Kidney (tissue), 14 donors: ENCODE results near the gene NCEH1. TPM values are rescaled to one million over a fixed set of nuclear protein-coding genes. Genes with fewer than 3 reads are reported as not detected.

ENCODE experiments used
- DNase-seq, 5 donors: peaks; one replicate each; pipeline ENCODE4 v3.0.0-alpha.2; 2013 to 2020
- FAIRE-seq: peaks from 2 replicates; lab custom pipeline; 2012; peaks lifted over from hg19 to GRCh38; lab: Jason Lieb, UNC
- H3K27ac ChIP-seq, 2 donors: one replicate each; pipeline ENCODE4 v1.7.0; 2013; ENCODE audit warnings: low read depth in 2 of 2, low read length in 2 of 2, inconsistent platforms in 1 of 2
- H3K27me3 ChIP-seq: one replicate; pipeline ENCODE4 v1.7.1; 2013; ENCODE audit warnings: low read length, inconsistent platforms; ENCODE audit not compliant: control insufficient read depth, insufficient read depth
- H3K36me3 ChIP-seq, 3 donors: one replicate each; pipeline versions ENCODE4 v1.7.0 to v1.7.1; 2013; ENCODE audit warnings: low read length in 3 of 3, control low read depth in 1 of 3, inconsistent platforms in 1 of 3; ENCODE audit not compliant: insufficient read depth in 3 of 3, control insufficient read depth in 2 of 3
- H3K4me1 ChIP-seq, 3 donors: one replicate each; pipeline versions ENCODE4 v1.7.0 to v1.7.1; 2013; ENCODE audit warnings: low read length in 3 of 3, inconsistent platforms in 1 of 3, low read depth in 1 of 3; ENCODE audit not compliant: control insufficient read depth in 2 of 3, insufficient read depth in 2 of 3
- H3K4me3 ChIP-seq, 3 donors: one replicate each; pipeline versions ENCODE4 v1.7.0 to v1.8.1; 2013; ENCODE audit warnings: low read length in 3 of 3, control low read depth in 1 of 3, inconsistent platforms in 1 of 3
- H3K9ac ChIP-seq, 3 donors: one replicate each; pipeline versions ENCODE4 v1.7.0 to v1.7.1; 2013; ENCODE audit warnings: low read length in 3 of 3, control low read depth in 1 of 3, inconsistent platforms in 1 of 3
- H3K9me3 ChIP-seq, 3 donors: one replicate each; pipeline versions ENCODE4 v1.7.0 to v1.7.1; 2013; ENCODE audit warnings: low read length in 3 of 3, control low read depth in 1 of 3, inconsistent platforms in 1 of 3; ENCODE audit not compliant: control insufficient read depth in 2 of 3, insufficient read depth in 1 of 3
- intact Hi-C: fragments of 100-400 bp; cut with DNase I; formaldehyde crosslinking; loops from one replicate; pipeline ENCODE4 v1.11.1; 2022
- polyA plus RNA-seq: library from polyadenylated mRNA; stranded (reverse); fragments of 350-450 nt; fragmentation: Illumina TruSeq; extraction: RNeasy Lipid Tissue Mini Kit (QIAGEN cat#74804); gene quantifications from one replicate; pipeline ENCODE4 v1.2.3, GENCODE V29; 2014; ENCODE audit warnings: low read depth, low replicate concordance; ENCODE audit not compliant: insufficient read depth
- total RNA-seq: library from RNA; stranded (reverse); fragmentation: NEBNext Ultra II Directional; extraction: Animal tissue kit (Norgen Biotek cat#: 25700); gene quantifications from one replicate; pipeline ENCODE4 v1.2.1, GENCODE V29; 2021
- TF ChIP-seq, protein P1 (sequence below): IDR thresholded peaks from 3 replicates; pipeline ENCODE4 v1.5.1; 2012; ENCODE audit warnings: mild to moderate bottlenecking, moderate library complexity, borderline replicate concordance; ENCODE audit not compliant: insufficient read depth; ENCODE audit errors: extremely low read depth
- donor health status: control.
- donor health status: control.
- donor health status: control.
- donor health status: control.
- donor health status: control.
- donor health status: DM: yes; HTN: yes; CAD: no.
- donor health status: Normal renal cell carcinoma (clear cell type).

Gene NCEH1
- total and polyA plus RNA-seq, 2 donors from 2014 or later, result 6.7 to 43.6 TPM

DNA sequence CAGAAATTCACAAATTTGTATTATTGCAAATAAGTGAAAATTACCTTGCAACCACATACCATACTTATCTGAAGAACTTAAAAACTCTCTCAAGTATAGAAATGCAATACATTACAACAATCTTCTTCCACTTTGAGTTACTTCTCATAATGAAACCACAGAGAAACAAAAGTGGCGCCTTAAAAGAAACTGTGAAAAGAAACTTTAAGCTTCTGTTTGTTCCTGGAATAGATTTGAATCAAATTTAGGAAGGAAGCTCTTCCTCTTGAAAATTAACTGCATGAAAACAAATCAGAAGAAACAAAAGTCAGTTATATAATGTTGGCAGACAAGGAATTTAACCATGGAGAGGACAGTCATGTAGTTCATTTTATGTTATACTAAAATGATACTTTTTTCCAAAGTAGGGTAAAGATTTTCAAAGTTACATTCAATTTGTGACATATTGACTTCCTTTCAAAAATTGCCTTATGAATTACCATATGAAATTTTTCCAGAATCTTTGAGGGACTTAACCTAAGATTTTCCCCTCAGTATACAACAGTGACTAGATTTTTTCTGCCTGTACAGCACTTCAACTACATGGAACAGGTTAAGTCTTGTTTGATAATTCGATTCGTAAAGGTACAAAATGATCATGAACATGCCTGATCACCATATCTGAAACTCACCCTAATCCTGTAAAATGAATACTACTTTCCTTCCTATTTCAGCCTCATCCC is 130.0 kb downstream of the NCEH1 start:
- no peak for DNase-seq
- no peaks in the 10 kb centered on the region for H3K9me3 ChIP-seq
- H3K4me3 ChIP-seq, result no peak overlapping the region
- no peaks in the 10 kb centered on the region for H3K27me3 ChIP-seq
- no peak for FAIRE-seq
- no peaks in the 10 kb centered on the region for H3K36me3 ChIP-seq
- no peak overlapping the region for H3K9ac ChIP-seq
- H3K4me1 ChIP-seq, result peaks cover 0 to 19% (median 17%) of the 10 kb centered on the region in 3 donors
- intact Hi-C loops, result no loop called here
- TF ChIP-seq, protein P1, sequence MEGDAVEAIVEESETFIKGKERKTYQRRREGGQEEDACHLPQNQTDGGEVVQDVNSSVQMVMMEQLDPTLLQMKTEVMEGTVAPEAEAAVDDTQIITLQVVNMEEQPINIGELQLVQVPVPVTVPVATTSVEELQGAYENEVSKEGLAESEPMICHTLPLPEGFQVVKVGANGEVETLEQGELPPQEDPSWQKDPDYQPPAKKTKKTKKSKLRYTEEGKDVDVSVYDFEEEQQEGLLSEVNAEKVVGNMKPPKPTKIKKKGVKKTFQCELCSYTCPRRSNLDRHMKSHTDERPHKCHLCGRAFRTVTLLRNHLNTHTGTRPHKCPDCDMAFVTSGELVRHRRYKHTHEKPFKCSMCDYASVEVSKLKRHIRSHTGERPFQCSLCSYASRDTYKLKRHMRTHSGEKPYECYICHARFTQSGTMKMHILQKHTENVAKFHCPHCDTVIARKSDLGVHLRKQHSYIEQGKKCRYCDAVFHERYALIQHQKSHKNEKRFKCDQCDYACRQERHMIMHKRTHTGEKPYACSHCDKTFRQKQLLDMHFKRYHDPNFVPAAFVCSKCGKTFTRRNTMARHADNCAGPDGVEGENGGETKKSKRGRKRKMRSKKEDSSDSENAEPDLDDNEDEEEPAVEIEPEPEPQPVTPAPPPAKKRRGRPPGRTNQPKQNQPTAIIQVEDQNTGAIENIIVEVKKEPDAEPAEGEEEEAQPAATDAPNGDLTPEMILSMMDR, result no peak
- H3K27ac ChIP-seq, result peak overlapping the region; percentile 49 to 79

Other genes with a start within 250 kb of the NCEH1 start
- 277 TPM for gene TNFSF10, start 187.6 kb downstream of the NCEH1 start, total RNA-seq
- gene TNFSF10, start 187.6 kb downstream of the NCEH1 start, polyA plus RNA-seq, result 75.4 TPM
- gene ECT2, start 39.7 kb upstream of the NCEH1 start, total RNA-seq, result 15.5 TPM
- 2.4 TPM for gene ECT2, start 39.7 kb upstream of the NCEH1 start, polyA plus RNA-seq